ENCODE results near the gene ZEB2. TPM values are rescaled to one million over a fixed set of nuclear protein-coding genes. Genes with fewer than 3 reads are reported as not detected.

The ZEB2 gene
- total and polyA plus RNA-seq, 2 of the 8 experiments (the other 6 are each of a cell fraction or from before 2014, with no cell fraction given): 0.38 TPM; not detected in 1

DNA sequence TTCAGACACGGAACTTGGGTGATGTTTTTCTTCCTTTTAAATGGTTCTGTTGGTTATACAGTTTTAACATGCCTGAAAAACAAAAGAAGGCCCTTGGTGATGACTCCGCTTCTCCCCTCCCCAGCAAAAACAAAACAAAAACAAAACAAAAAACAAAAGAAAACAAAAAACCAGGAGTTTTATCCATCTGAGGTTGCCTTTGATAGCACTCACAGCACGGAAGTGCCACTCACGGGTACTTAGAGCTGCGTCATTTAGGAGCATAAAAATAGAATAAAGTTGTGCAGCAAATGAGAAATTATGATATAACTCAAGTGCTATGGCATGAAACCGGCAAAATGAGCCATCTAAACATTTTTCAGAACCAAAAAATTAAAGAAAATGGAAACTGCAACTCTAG is 57.7 kb downstream of the ZEB2 start (continued):
- TF ChIP-seq, protein P1, sequence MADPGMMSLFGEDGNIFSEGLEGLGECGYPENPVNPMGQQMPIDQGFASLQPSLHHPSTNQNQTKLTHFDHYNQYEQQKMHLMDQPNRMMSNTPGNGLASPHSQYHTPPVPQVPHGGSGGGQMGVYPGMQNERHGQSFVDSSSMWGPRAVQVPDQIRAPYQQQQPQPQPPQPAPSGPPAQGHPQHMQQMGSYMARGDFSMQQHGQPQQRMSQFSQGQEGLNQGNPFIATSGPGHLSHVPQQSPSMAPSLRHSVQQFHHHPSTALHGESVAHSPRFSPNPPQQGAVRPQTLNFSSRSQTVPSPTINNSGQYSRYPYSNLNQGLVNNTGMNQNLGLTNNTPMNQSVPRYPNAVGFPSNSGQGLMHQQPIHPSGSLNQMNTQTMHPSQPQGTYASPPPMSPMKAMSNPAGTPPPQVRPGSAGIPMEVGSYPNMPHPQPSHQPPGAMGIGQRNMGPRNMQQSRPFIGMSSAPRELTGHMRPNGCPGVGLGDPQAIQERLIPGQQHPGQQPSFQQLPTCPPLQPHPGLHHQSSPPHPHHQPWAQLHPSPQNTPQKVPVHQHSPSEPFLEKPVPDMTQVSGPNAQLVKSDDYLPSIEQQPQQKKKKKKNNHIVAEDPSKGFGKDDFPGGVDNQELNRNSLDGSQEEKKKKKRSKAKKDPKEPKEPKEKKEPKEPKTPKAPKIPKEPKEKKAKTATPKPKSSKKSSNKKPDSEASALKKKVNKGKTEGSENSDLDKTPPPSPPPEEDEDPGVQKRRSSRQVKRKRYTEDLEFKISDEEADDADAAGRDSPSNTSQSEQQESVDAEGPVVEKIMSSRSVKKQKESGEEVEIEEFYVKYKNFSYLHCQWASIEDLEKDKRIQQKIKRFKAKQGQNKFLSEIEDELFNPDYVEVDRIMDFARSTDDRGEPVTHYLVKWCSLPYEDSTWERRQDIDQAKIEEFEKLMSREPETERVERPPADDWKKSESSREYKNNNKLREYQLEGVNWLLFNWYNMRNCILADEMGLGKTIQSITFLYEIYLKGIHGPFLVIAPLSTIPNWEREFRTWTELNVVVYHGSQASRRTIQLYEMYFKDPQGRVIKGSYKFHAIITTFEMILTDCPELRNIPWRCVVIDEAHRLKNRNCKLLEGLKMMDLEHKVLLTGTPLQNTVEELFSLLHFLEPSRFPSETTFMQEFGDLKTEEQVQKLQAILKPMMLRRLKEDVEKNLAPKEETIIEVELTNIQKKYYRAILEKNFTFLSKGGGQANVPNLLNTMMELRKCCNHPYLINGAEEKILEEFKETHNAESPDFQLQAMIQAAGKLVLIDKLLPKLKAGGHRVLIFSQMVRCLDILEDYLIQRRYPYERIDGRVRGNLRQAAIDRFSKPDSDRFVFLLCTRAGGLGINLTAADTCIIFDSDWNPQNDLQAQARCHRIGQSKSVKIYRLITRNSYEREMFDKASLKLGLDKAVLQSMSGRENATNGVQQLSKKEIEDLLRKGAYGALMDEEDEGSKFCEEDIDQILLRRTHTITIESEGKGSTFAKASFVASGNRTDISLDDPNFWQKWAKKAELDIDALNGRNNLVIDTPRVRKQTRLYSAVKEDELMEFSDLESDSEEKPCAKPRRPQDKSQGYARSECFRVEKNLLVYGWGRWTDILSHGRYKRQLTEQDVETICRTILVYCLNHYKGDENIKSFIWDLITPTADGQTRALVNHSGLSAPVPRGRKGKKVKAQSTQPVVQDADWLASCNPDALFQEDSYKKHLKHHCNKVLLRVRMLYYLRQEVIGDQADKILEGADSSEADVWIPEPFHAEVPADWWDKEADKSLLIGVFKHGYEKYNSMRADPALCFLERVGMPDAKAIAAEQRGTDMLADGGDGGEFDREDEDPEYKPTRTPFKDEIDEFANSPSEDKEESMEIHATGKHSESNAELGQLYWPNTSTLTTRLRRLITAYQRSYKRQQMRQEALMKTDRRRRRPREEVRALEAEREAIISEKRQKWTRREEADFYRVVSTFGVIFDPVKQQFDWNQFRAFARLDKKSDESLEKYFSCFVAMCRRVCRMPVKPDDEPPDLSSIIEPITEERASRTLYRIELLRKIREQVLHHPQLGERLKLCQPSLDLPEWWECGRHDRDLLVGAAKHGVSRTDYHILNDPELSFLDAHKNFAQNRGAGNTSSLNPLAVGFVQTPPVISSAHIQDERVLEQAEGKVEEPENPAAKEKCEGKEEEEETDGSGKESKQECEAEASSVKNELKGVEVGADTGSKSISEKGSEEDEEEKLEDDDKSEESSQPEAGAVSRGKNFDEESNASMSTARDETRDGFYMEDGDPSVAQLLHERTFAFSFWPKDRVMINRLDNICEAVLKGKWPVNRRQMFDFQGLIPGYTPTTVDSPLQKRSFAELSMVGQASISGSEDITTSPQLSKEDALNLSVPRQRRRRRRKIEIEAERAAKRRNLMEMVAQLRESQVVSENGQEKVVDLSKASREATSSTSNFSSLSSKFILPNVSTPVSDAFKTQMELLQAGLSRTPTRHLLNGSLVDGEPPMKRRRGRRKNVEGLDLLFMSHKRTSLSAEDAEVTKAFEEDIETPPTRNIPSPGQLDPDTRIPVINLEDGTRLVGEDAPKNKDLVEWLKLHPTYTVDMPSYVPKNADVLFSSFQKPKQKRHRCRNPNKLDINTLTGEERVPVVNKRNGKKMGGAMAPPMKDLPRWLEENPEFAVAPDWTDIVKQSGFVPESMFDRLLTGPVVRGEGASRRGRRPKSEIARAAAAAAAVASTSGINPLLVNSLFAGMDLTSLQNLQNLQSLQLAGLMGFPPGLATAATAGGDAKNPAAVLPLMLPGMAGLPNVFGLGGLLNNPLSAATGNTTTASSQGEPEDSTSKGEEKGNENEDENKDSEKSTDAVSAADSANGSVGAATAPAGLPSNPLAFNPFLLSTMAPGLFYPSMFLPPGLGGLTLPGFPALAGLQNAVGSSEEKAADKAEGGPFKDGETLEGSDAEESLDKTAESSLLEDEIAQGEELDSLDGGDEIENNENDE (IDR thresholded peaks at IDR 0.05; ENCODE audit: insufficient replicate concordance, low read length): no peak
- TF ChIP-seq RBBP5 (IDR thresholded peaks at IDR 0.05; ENCODE audit: borderline replicate concordance, low read depth, low read length) (no peak), MAFK (IDR thresholded peaks at IDR 0.05; ENCODE audit: low read depth, low read length) (no peak), JUND (IDR thresholded peaks at IDR 0.05; ENCODE audit: low read length) (no peak), YY1 (IDR thresholded peaks at IDR 0.05; ENCODE audit: low read depth, low read length) (no peak), RAD21 (IDR thresholded peaks at IDR 0.05 in 1 of 2, conservative IDR thresholded peaks at IDR 0.05 in 1 of 2; ENCODE audit: low read depth in 2 of 2, low read length in 2 of 2) (no peak)
- TF ChIP-seq, protein P2, sequence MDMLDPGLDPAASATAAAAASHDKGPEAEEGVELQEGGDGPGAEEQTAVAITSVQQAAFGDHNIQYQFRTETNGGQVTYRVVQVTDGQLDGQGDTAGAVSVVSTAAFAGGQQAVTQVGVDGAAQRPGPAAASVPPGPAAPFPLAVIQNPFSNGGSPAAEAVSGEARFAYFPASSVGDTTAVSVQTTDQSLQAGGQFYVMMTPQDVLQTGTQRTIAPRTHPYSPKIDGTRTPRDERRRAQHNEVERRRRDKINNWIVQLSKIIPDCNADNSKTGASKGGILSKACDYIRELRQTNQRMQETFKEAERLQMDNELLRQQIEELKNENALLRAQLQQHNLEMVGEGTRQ (IDR thresholded peaks at IDR 0.05; ENCODE audit: low read length): no peak
